GM21737 (cell line): Measurements from ENCODE around the gene BRD1.
"Not testable (repeated sequence)": the region's sequence is repeated elsewhere in the genome, so short reads cannot be mapped to it uniquely, and the experiment has no call there.

Experiments used
- ATAC-seq: cut with Tn5 transposase; IDR thresholded peaks from one replicate; pipeline ENCODE4 v1.9.1; 2021; ENCODE audit warnings: mild to moderate bottlenecking, moderate library complexity; ENCODE audit not compliant: unreplicated experiment

The BRD1 gene

GRCh38 chr22:49785841-49786471 is 41.7 kb downstream of the BRD1 start:
- ATAC-seq: no peak

DNA sequence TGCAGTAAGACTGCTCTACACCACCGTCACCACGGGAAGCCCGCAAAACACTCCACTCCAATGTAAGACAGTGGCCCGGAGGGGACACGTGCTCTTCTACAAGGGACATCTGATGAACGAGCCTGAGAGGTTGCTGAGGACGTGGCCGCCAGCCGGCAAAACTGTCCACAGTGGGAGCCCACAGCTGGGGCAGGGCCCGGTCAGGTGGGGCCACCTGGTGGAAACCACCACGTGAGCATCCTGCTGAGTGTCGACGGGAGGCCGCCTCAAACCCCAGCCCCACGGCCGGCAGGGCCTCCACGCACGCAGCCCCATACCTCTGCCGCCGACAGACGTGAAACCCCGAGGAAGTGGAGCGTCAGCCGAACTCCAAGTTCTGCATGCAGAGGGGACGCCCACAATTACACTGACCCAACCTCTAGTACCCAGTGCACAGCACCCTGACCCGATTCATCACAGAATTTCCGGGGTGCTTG is 42.6 kb downstream of the BRD1 start:
- no peak for ATAC-seq

- no peak for ATAC-seq
These were observed 43.1 kb downstream of the BRD1 start for GRCh38 chr22:49784630-49784971.

DNA sequence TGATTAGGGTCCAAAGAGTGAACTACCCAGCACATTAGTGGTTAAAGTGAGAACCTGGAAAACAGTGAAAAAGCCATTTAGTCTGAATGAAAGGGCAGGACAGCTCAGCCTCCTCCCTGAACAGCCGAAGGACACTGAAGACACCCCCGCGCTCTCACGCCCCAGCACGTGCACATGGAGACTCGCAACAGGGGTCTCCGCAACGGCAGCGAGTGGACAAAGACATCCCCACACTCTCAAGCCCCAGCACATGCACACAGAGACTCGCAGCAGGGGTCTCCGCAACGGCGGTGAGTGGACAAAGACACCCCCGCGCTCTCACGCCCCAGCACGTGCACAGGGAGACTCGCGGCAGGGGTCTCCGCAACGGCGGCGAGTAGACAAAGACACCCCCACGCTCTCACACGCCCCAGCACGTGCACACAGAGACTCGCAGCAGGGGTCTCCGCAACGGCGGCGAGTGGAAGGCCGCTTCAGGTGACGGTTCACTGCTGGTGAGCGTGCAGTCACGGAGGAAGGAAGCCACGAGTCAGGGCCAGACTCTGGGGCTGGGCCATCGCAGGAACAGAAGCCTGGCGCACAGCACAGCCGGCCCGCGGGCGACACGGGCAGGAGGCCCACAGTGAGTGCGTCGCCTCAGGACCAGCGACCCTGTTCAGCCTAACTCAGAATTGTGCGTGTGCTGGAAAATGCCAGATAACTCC is 43.6 kb downstream of the BRD1 start:
- ATAC-seq: no peak

- no peak for ATAC-seq
These were observed 44.5 kb downstream of the BRD1 start for GRCh38 chr22:49783036-49783746.

DNA sequence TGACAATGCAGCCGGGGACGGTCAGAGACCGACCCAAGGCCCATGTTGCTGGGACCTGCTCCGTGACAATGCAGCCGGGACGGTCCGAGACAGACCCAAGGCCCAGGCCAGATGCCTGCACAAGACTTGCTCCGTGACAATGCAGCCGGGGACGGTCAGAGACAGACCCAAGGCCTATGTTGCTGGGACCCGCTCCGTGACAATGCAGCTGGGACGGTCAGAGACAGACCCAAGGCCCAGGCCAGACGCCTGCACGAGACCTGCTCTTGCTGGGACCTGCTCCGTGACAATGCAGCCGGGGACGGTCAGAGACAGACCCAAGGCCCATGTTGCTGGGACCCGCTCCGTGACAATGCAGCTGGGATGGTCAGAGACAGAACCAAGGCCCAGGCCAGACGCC is 45.8 kb downstream of the BRD1 start:
- not testable (repeated sequence) for ATAC-seq

GRCh38 chr22:49781289-49781782 is 46.3 kb downstream of the BRD1 start:
- ATAC-seq: no peak

- ATAC-seq: no peak
These were observed 46.9 kb downstream of the BRD1 start for GRCh38 chr22:49780698-49781288.

GRCh38 chr22:49779853-49780697 is 47.6 kb downstream of the BRD1 start:
- no peak for ATAC-seq

DNA sequence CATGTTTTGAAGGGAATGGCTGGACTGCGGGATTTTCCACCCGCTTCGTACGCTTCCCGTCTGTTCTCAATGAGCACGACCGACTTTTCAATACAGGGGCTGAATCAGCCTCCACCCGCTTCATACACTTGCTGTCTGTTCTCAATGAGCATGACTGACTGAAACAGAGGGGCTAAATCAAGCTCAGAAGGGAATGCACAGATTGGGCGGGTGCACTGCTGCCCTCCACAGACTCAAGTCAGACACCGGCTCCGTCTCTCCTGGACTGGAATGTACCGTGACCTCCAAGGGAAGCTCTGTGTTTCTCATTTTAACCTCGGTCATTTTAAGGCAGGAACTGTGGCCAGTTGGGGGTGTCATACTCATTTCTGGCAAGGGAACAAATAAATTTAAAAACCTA is 48.5 kb downstream of the BRD1 start:
- no peak for ATAC-seq

GRCh38 chr22:49777569-49778249 is 50.0 kb downstream of the BRD1 start:
- ATAC-seq: no peak

DNA sequence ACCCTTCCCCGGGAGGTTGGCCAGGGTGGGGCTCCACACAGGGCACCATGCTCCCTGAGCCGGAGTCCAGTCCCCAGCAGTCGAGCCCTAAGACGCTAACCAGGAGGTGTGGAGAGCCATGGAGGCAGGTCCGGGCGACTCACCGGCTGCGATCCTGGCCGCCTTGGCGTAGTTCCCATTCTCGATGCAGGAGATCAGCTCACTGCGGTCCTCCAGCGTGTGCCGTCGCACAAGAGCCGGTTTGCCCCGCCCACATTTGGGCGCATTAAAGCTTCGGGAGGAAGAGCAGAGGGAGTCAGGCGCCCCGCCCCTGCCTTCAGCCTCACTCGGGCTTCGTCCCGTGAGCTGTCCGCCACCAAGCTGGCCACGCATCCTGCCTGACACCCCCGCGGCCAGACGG is 50.8 kb downstream of the BRD1 start:
- ATAC-seq: no peak

- ATAC-seq: no peak
These were observed 51.7 kb downstream of the BRD1 start for GRCh38 chr22:49775867-49776511.

DNA sequence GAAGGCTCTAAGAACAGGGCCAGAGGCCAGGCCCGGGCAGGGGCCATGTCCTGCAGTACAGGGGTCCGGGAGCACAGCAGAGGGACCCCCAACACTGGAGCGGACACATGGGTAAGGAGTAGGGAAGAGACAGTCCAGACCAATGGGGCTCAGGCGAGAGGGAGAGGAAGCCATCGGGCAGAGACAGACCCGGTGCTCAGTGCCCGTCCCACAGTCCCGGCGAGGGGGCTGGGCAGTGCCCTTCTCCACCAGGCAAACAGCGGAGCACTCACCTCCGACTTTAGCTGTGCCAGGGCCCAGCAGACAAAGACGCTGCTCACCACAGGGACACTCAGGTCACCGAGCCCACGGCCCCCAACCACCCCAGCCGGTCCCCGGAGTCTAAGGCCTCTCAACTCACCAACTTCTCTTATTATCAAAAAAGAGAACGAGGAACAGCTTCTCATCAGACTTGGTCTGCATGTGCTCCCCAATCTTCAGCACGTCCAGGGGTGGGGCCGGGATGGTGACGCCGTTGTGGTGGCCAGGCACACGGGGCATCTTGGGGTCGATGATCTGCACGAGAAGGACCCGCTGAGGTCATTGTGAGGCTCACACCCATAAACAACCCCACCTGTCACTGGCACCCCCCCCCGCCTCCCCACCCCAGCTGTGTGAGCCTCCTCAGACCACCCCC is 52.3 kb downstream of the BRD1 start:
- ATAC-seq: no peak

DNA sequence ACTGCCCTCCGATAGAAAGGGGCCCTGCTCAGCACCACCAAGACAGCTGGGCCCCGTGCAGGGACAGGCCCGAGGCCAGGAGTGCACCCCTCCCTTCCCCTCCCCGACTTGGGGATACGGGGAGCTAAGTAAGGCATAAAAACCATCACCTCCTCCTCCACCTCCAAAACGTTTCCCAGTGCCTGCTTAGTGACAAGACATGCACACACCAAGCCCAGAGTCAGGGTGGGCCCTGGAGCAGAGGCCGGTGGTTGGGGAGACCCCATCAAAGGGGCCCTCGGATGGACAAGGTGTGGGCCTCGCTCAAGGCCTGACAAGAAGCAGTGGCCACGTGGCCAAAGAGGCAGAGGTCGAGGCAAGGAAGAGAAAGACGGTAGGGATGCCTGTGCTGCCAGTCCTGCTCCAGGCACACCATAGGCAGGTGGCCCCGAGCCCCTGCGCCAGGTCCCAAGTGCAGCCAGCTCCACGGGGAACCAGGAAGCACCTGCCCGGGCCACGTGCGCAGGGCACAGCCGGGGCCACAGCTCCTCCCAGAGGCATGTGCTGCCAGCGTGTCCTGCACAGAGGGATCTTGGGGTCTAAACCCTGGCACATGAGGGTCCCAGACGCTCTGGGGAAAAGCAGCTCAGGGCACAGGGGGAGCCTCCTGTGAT is 53.0 kb downstream of the BRD1 start:
- ATAC-seq: no peak

DNA sequence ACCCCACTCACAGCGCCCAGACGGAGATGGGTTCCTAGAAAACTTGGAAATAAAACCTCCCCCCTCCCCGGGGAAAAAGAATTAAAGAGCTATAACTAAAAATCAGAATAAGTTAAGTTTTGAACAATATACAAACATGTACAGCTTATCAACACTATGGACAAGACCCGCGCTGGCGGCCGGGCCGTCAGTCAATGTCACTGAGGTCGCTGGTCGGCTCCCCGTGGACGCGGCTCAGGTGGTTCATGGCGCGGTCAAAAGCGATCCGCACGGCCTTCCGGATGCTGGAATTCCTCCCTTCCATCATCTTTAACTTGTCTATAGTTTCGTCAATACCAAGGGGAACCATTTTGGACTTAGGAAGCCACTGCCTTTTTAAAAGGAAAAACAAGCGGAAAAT is 53.6 kb downstream of the BRD1 start:
- ATAC-seq: no peak

- ATAC-seq: no peak
These were observed 54.1 kb downstream of the BRD1 start for GRCh38 chr22:49773531-49773930.

DNA sequence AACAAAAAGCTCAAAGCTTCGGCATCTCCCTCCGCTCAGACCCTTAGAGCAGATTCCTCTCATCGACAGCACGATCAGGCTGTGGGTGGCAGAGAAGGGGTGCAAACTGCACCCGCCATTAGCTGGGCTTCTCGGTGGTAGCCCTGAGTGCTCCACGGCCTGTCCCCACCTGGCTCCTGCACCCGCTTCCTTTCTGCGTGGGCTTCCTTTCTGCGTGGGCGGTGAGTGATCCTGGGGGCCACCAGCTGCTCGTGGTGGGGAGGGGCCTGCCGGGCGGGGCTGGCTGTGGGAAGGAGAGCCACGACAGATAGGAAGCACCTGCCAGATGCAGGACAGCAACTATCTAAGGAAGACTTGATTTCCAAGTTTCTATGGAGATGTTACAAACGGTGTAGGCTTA is 55.0 kb downstream of the BRD1 start:
- no peak for ATAC-seq
